MM.1S (cell line): ENCODE measurements around the gene NIPSNAP2.

Source experiments
- EZH2phosphoT487 ChIP-seq: fragments of 300-600 bp; sonication (generic); IDR thresholded peaks from 2 replicates; pipeline ENCODE4 v1.6.1; 2018; ENCODE audit warnings: antibody characterized with exemption, low read length
- TF ChIP-seq, protein P1 (sequence below): fragments of 300-600 bp; sonication (generic); IDR thresholded peaks from 2 replicates; pipeline ENCODE4 v1.5.1; 2016; ENCODE audit warnings: antibody characterized with exemption, low read length, mixed read lengths

DNA sequence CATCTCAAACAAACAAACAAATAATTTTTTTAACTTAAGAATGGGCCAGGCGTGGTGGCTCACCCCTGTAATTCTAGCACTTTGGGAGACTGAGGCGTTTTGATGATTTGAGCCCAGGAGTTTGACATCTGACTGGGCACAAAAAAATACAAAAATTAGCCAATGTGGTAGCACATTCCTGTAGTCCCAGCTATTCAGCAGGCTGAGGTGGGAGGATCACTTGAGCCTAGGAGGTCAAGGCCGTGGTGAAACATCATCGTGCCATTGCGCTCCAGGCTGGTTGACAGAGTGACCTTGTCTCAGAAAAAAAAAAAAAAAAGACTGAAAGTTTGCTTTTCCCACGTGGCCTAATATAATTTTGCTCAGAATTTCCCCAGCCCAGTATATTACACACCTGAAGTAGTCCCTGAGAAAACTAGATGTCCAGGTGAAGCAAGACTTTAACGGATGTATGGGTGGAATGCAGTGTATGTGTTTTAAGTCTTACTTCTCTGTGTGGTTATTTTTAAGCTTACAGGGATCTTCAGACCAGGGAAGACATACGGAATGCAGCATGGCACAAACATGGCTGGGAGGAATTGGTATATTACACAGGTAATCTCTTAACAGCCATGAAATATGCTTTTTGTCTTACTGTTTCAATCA lies 32.6 kb downstream of the NIPSNAP2 start:
- TF ChIP-seq, protein P1, sequence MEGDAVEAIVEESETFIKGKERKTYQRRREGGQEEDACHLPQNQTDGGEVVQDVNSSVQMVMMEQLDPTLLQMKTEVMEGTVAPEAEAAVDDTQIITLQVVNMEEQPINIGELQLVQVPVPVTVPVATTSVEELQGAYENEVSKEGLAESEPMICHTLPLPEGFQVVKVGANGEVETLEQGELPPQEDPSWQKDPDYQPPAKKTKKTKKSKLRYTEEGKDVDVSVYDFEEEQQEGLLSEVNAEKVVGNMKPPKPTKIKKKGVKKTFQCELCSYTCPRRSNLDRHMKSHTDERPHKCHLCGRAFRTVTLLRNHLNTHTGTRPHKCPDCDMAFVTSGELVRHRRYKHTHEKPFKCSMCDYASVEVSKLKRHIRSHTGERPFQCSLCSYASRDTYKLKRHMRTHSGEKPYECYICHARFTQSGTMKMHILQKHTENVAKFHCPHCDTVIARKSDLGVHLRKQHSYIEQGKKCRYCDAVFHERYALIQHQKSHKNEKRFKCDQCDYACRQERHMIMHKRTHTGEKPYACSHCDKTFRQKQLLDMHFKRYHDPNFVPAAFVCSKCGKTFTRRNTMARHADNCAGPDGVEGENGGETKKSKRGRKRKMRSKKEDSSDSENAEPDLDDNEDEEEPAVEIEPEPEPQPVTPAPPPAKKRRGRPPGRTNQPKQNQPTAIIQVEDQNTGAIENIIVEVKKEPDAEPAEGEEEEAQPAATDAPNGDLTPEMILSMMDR, result no peak
- no peak for TF ChIP-seq EZH2phosphoT487
